ENCODE measurements around the gene IL9R.
"Not testable (repeated sequence)": the region's sequence is repeated elsewhere in the genome, so short reads cannot be mapped to it uniquely, and the experiment has no call there.

- not testable (repeated sequence) for TF ChIP-seq CTCF, POLR2A (IDR thresholded peaks at IDR 0.05)
These were observed 31.2 kb downstream of the IL9R start for GRCh38 chrX:156028653-156029237.

All from Peyer's patch (tissue), 4 donors.